ENCODE results near the gene SRCAP. TPM values are rescaled to one million over a fixed set of nuclear protein-coding genes. Genes with fewer than 3 reads are reported as not detected.

The SRCAP gene
- total RNA-seq, 2 experiments from 2014 or later: 89.4 to 92.2 TPM

- H3K4me3 Mint-ChIP-seq: peak overlapping the region; percentile 70
- POLR2A ChIA-PET: no interaction called here
- H3K9me3 Mint-ChIP-seq: no peaks in the 10 kb centered on the region
- H3K36me3 Mint-ChIP-seq: peaks cover 54% of the 10 kb centered on the region
- no peaks in the 10 kb centered on the region for H3K27me3 Mint-ChIP-seq
- H3K4me1 Mint-ChIP-seq: peaks cover 28% of the 10 kb centered on the region
- DNase-seq: no peak
- H3K27ac Mint-ChIP-seq: peak overlapping the region; percentile 95
- ATAC-seq (ENCODE audit: low read depth): peak; percentile 100
Measured at GRCh38 chr16:30715750-30716445, 16.9 kb downstream of the SRCAP start.

DNA sequence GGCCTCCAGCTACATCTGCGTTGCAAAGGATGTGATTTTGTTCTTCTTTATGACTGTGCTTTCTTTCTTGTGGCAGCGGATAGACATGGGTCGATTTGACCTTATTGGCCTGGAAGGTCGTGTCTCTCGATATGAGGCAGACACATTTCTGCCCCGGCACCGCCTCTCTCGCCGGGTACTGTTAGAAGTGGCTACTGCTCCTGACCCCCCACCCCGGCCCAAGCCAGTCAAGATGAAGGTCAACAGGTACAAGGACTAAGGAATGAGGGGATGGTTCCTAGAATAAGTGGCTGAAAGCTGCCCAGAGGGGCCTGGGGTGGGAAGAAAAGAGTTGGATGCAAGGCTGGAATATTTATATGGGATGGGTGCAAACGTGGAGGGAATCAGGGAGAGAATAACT is 21.1 kb downstream of the SRCAP start:
- no peak overlapping the region for H3K27ac Mint-ChIP-seq
- POLR2A ChIA-PET: no interaction called here
- H3K4me3 Mint-ChIP-seq: no peak overlapping the region
- no peaks in the 10 kb centered on the region for H3K9me3 Mint-ChIP-seq
- peaks cover 16% of the 10 kb centered on the region for H3K4me1 Mint-ChIP-seq
- peaks cover 52% of the 10 kb centered on the region for H3K36me3 Mint-ChIP-seq
- no peaks in the 10 kb centered on the region for H3K27me3 Mint-ChIP-seq
- ATAC-seq (ENCODE audit: low read depth): no peak
- no peak for DNase-seq

DNA sequence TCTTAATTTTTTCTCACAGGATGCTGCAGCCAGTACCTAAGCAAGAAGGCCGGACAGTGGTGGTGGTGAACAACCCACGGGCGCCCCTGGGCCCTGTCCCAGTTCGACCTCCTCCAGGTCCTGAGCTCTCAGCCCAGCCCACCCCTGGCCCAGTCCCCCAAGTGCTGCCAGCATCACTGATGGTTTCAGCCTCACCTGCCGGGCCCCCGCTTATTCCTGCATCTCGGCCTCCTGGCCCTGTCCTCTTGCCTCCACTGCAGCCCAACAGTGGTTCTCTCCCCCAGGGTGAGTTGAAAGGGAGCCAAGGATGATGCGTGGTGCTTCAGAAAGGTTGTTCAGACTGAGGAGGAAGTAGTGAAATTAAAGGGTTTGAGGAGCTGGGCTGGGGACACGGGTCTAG is 21.7 kb downstream of the SRCAP start:
- POLR2A ChIA-PET: interaction anchor here (1.1 kb wide), 1 partner anchor 27 kb away, joined by 4 read pairs; the partner anchor contains the start of gene PHKG2
- no peak overlapping the region for H3K27ac Mint-ChIP-seq
- H3K4me1 Mint-ChIP-seq: peaks cover 16% of the 10 kb centered on the region

GRCh38 chr16:30721167-30721566 is 22.2 kb downstream of the SRCAP start:
- Mint-ChIP-seq H3K9me3 (no peaks in the 10 kb centered on the region), H3K27me3 (no peaks in the 10 kb centered on the region), H3K36me3 (peaks cover 48% of the 10 kb centered on the region), H3K4me3 (no peak overlapping the region), H3K4me1 (peaks cover 14% of the 10 kb centered on the region), H3K27ac (no peak overlapping the region)
- no peak for ATAC-seq (ENCODE audit: low read depth)
- no peak for DNase-seq
- POLR2A ChIA-PET: interaction anchor here (1.1 to 1.3 kb wide), 2 partner anchors 27 to 54 kb away, joined by 4 to 5 read pairs; partner anchors contain the start of gene PHKG2

More for the DNA sequence above, 21.7 kb downstream of the SRCAP start:
- ATAC-seq (ENCODE audit: low read depth) (no peak), DNase-seq (no peak)
- Mint-ChIP-seq H3K4me3 (no peak overlapping the region), H3K27me3 (no peaks in the 10 kb centered on the region), H3K36me3 (peaks cover 52% of the 10 kb centered on the region), H3K9me3 (no peaks in the 10 kb centered on the region)

DNA sequence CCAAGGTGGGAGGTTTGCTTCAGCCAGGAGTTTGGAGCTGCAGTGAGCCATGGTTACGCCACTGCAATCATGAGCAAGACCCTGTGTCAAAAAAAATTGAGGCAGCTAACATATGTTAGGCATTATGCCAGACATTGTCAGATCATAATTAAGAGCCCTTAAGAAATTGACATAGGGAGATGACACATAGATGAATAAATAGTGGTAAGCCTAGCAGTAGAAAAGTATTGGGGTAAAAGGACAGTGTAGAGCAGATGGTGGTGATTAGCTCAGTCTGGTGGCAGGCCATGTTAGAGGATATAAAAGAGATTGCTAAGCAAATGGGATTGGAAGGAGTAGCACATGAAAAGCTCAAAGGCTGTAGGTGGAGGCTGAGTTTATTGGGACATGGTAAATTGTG is 22.6 kb downstream of the SRCAP start:
- H3K9me3 Mint-ChIP-seq: no peaks in the 10 kb centered on the region
- H3K4me1 Mint-ChIP-seq: peaks cover 11% of the 10 kb centered on the region
- ATAC-seq (ENCODE audit: low read depth) (no peak), DNase-seq (no peak)
- no peaks in the 10 kb centered on the region for H3K27me3 Mint-ChIP-seq
- no peak overlapping the region for H3K4me3 Mint-ChIP-seq
- no peak overlapping the region for H3K27ac Mint-ChIP-seq
- POLR2A ChIA-PET: interaction anchor here (0.7 to 1.3 kb wide), 3 partner anchors 26 to 229 kb away, joined by 3 to 5 read pairs (median 4); partner anchors contain the start of gene PHKG2
- H3K36me3 Mint-ChIP-seq: peaks cover 43% of the 10 kb centered on the region

GRCh38 chr16:30722443-30722842 is 23.5 kb downstream of the SRCAP start:
- ATAC-seq (ENCODE audit: low read depth): no peak
- no peak for DNase-seq
- Mint-ChIP-seq H3K4me3 (no peak overlapping the region), H3K4me1 (peaks cover 6% of the 10 kb centered on the region), H3K36me3 (peaks cover 39% of the 10 kb centered on the region), H3K27me3 (no peaks in the 10 kb centered on the region), H3K27ac (no peak overlapping the region), H3K9me3 (no peaks in the 10 kb centered on the region)
- POLR2A ChIA-PET: interaction anchor here (0.7 to 1.8 kb wide), 3 partner anchors 25 to 228 kb away, joined by 3 to 5 read pairs (median 5); partner anchors contain the start of gene PHKG2

DNA sequence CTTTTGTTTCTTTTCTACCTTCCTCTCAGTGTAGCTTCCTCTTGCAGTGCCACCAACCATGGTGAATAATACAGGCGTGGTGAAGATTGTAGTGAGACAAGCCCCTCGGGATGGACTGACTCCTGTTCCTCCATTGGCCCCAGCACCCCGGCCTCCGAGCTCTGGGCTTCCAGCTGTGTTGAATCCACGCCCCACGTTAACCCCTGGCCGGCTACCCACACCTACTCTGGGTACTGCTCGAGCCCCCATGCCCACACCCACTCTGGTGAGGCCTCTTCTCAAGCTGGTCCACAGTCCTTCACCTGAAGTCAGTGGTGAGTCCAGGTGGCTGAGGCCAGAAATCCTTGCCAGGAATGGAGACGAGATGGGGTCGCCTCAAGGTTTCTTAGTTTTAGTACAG is 23.9 kb downstream of the SRCAP start:
- ATAC-seq (ENCODE audit: low read depth) (no peak), DNase-seq (no peak)
- Mint-ChIP-seq H3K36me3 (peaks cover 39% of the 10 kb centered on the region), H3K4me3 (no peak overlapping the region), H3K4me1 (peaks cover 6% of the 10 kb centered on the region), H3K9me3 (no peaks in the 10 kb centered on the region), H3K27me3 (no peaks in the 10 kb centered on the region), H3K27ac (no peak overlapping the region)
- POLR2A ChIA-PET: interaction anchor here (1.8 kb wide), 1 partner anchor 25 kb away, joined by 5 read pairs; the partner anchor contains the start of gene PHKG2

GRCh38 chr16:30723725-30724355 is 24.9 kb downstream of the SRCAP start:
- DNase-seq (no peak), ATAC-seq (ENCODE audit: low read depth) (no peak)
- Mint-ChIP-seq H3K9me3 (no peaks in the 10 kb centered on the region), H3K27ac (no peak overlapping the region), H3K27me3 (no peaks in the 10 kb centered on the region), H3K4me3 (no peak overlapping the region), H3K36me3 (peaks cover 40% of the 10 kb centered on the region), H3K4me1 (peaks cover 6% of the 10 kb centered on the region)
- POLR2A ChIA-PET: interaction anchor here (1.8 kb wide), 1 partner anchor 24 kb away, joined by 5 read pairs; the partner anchor contains the start of gene PHKG2

DNA sequence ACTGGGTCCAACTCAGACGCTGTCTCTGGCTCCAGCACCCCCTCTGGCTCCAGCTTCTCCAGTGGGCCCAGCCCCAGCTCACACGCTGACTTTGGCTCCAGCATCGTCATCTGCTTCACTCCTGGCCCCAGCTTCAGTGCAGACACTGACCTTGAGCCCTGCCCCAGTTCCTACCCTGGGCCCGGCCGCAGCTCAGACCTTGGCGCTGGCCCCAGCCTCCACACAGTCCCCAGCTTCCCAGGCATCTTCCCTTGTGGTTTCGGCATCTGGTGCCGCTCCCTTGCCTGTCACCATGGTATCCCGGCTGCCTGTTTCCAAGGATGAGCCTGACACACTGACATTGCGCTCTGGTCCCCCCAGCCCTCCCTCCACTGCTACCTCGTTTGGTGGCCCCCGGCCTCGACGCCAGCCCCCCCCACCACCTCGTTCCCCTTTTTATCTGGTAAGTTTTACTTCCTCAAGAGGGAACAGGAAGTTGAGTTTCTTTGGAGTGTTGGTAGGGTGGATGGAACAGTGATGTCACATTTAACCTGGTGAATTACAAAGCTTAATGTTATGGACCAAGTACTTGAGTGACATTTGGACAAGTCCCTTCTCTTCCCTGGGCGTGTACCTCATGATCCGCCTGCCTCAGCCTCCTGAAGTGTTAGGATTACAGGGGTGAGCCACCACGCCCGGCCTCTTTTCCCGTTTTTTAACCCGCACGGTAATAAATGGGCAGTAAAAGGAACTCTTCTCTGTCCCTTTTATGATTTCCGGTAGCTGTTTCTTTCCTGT is 25.9 kb downstream of the SRCAP start:
- H3K9me3 Mint-ChIP-seq: no peaks in the 10 kb centered on the region
- peaks cover 46% of the 10 kb centered on the region for H3K36me3 Mint-ChIP-seq
- DNase-seq: no peak
- no peak for ATAC-seq (ENCODE audit: low read depth)
- H3K27me3 Mint-ChIP-seq: no peaks in the 10 kb centered on the region
- peaks cover 6% of the 10 kb centered on the region for H3K4me1 Mint-ChIP-seq
- no peak overlapping the region for H3K4me3 Mint-ChIP-seq
- H3K27ac Mint-ChIP-seq: no peak overlapping the region
- POLR2A ChIA-PET: no interaction called here

DNA sequence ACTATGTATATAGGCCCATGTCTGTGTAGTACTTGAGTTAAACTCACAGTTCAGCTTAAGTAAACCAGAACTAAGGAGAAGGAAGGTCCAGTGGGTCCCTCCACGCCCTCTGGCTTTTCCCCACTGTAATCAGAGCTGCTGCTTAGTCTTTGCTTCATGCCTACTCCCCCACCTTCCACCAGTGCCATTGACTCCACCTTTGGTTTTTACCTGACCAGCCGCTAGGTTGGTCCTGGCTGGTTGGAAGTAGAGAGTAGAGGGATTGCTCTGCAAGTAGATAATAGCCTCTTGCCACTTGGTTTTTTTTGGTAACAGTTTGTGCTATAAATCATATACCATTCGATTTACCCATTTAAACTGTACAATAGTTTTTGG is 26.4 kb downstream of the SRCAP start:
- DNase-seq: no peak
- Mint-ChIP-seq H3K27ac (no peak overlapping the region), H3K4me3 (no peak overlapping the region), H3K27me3 (no peaks in the 10 kb centered on the region), H3K9me3 (no peaks in the 10 kb centered on the region), H3K36me3 (peaks cover 40% of the 10 kb centered on the region), H3K4me1 (peaks cover 6% of the 10 kb centered on the region)
- no peak for ATAC-seq (ENCODE audit: low read depth)
- POLR2A ChIA-PET: no interaction called here

DNA sequence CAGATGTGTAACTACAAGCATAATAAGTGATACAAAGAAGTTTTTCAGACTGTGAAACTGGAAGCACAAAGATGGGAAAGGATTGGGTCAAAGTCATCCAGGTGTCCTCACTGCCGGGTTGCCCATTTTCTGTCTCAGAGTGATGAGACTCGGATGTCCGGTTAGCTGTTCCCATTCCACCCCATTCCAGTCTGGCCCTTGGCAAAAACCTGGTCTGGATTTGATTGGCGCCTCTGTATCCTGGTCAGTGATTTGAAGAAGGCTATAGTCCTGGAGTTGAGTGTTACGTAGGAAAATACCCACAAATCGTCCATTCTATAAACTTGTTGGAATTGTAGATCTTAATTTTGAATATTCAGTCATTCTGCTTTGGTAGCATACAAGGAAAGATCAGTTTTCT is 29.4 kb downstream of the SRCAP start:
- DNase-seq (no peak), ATAC-seq (ENCODE audit: low read depth) (no peak)
- Mint-ChIP-seq H3K36me3 (peaks cover 33% of the 10 kb centered on the region), H3K4me1 (peaks cover 6% of the 10 kb centered on the region), H3K9me3 (no peaks in the 10 kb centered on the region), H3K27ac (no peak overlapping the region), H3K27me3 (no peaks in the 10 kb centered on the region), H3K4me3 (no peak overlapping the region)
- POLR2A ChIA-PET: interaction anchor here (0.6 to 1.4 kb wide), 2 partner anchors 9 to 184 kb away, joined by 4 to 5 read pairs; no protein-coding TSS in a partner anchor

- ATAC-seq (ENCODE audit: low read depth): no peak
- no peak overlapping the region for H3K4me3 Mint-ChIP-seq
- POLR2A ChIA-PET: no interaction called here
Measured at GRCh38 chr16:30728899-30729672, 30.1 kb downstream of the SRCAP start.

DNA sequence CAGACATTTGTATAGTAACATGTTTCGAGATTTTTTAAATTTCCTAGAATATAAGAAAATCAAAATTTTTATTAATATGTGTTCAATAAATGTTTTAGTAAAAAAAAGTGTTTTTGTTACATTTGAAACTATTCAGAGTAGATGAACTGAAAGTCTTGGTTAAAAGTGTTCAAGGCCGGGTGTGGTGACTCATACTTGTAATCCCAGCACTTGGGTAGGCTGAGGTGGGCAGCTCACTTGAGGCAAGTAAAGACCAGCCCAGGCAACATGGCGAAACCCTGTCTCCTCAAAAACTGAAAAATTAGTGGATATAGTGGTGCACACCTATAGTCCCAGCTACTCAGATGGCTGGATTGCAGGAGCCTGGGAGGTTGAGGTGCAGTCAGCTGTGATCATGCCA is 32.4 kb downstream of the SRCAP start:
- POLR2A ChIA-PET: interaction anchor here (1.7 kb wide), 1 partner anchor 20 kb away, joined by 3 read pairs; no protein-coding TSS in a partner anchor
- H3K4me3 Mint-ChIP-seq: no peak overlapping the region
- H3K27ac Mint-ChIP-seq: no peak overlapping the region
- no peaks in the 10 kb centered on the region for H3K27me3 Mint-ChIP-seq
- DNase-seq (no peak), ATAC-seq (ENCODE audit: low read depth) (no peak)
- H3K36me3 Mint-ChIP-seq: peaks cover 27% of the 10 kb centered on the region
- no peaks in the 10 kb centered on the region for H3K4me1 Mint-ChIP-seq
- no peaks in the 10 kb centered on the region for H3K9me3 Mint-ChIP-seq

More at GRCh38 chr16:30728899-30729672, 30.1 kb downstream of the SRCAP start:
- H3K27me3 Mint-ChIP-seq: no peaks in the 10 kb centered on the region
- no peak for DNase-seq
- peaks cover 30% of the 10 kb centered on the region for H3K36me3 Mint-ChIP-seq
- peaks cover 6% of the 10 kb centered on the region for H3K4me1 Mint-ChIP-seq
- no peaks in the 10 kb centered on the region for H3K9me3 Mint-ChIP-seq
- peak overlapping the region; percentile 45 for H3K27ac Mint-ChIP-seq
